NCI-H1436 treated with DMSO at 0.1 percent for 48 hours (cell line): ENCODE results near the gene SPOP.
"Not testable (repeated sequence)": the region's sequence is repeated elsewhere in the genome, so short reads cannot be mapped to it uniquely, and the experiment has no call there.

Experiments used
- DNase-seq: peaks from one replicate; lab custom pipeline; 2025; lab: John Stamatoyannopoulos, UW

The SPOP gene

DNA sequence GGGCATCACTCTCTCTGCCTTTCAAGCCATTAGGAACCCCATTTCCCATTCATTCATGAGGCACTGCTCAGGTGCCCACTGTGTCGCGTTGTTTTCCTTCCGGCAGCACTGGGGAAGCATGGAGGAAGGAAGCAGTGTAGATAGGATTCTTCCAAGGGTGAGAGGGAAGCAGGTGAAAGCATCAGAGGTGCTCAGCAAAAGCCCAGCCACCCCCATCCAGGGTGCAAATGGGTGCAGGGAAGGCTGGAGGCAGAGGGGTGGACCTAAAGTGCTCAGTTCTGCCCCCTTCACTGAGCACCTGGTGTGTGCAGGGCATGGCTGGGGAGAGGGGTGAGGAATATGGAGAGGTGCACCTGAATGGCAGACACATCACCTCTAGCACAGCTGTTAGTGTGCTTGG lies 105.7 kb downstream of the SPOP start:
- no peak for DNase-seq

DNA sequence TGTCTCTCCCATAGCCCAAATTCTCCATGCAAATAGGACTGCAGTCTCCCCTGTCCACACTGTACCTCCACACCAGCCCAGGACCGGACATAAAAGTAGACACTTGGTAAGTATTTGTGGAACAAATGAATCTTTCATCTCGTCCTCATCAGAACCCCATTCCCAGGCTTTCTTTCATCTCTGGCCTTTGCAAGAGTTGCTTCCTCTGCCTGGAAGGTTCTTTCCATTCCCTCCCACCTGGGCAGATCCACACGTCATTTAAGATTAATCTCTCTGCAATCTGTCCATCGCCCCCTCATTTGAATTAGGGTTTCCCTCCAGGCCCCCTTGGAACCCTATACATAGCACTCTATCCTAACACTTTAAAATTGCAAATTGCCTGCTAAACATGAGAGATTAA lies 106.1 kb downstream of the SPOP start:
- no peak for DNase-seq

DNA sequence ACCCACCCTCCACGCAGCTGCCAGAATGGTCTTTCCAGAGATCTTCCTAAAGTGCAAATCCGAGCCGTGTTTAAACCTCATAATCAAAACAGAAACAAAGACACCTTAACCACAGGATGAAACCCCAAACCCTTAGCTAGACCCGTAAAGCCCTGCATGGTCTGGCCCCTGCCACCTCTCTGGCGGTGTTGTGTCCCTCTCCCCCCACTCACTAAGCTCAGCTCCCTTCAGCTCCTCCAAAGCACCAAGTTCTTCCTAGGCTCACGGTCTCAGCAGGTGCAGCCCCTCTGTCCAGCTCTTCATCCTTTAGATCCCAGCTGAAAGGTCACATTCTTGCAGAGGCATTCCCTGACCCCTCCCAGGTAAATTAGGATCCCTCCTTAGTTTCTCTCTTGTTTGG lies 106.6 kb downstream of the SPOP start:
- no peak for DNase-seq

DNA sequence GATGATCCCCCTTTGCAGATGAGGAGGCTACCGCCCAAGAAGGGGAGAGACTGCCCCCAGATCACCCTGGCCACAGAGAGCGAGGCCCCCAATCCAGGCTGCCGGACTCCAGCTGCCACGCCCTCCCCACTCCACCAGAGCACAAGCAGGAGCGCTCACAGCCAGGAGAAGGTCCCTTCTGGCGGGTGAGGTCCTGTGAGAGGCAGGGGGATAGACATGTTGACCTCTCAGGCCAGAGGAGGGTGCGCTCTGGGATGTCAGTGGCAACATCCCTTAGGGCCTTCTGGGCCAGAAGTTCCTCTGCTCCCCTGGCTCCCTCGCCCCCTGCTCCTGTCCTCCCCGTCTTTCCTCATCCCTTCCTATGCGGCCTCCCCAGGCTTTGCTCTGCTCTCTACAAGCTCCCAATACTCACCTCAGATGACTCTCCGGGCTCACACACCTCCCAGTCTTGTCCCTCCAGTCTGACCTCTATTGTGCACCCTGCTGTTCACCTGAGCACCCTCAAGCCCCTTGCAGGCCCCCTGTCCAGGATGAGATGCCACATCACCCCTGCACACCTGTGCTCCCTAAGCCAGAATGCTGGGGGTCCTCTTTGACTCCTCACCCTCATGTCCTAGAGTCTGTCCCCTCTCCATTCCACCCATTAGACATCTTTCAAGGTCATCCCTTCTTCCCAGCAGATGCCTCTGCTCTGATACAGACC lies 107.2 kb downstream of the SPOP start:
- no peak for DNase-seq

DNA sequence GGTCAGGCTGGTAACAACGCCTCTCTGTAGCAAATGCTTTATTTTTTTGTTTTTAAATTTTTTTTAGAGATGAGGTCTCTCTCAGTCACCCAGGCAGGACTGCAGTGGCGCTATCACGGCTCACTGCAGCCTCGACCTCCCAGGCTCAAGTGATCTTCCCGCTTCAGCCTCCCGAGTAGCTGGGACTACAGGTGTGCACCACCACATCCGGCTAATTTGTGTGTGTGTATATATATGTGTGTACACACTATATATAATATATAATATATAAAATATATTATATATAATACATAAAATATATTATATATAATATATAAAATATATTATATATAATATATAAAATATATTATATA lies 109.2 kb downstream of the SPOP start:
- DNase-seq: not testable (repeated sequence)

DNA sequence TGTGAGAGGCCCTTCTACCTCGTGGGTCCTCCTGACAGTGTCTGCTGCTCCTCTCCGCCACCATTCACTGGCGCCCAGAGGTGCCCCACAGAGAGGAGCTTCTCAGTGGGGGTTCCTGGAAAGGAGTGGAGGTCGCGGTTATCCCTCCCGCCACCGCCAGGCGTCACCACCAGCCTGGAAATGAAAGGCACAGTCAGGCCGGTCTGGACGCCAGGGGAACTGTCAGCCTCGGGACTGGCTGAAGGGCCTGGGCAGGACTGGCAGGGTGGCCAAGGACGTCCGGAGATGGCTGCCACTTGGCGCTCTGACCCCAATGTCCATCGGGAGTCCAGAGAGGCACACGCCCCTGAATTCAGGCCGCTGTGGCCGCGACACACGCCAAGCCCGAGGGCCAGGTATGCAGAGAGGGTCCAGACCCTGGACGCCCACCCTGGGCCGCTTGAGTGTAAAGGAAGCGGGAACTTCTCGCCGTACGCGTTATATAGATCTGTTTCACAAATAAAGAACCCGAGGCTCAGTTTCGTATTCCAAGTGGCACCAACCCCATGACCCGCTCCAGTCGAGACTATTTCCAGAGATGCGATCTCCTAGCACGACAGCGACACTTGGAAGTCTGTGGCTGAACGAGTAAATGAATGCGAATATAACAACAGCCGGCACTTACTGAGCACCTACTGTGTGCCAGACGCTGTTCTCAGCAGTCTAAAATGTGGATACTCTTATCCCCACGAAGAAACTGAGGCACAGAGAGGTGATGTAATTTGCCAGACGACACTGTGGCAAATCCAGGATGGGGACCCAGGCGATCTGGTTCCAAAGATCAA lies 109.8 kb downstream of the SPOP start:
- DNase-seq: no peak

DNA sequence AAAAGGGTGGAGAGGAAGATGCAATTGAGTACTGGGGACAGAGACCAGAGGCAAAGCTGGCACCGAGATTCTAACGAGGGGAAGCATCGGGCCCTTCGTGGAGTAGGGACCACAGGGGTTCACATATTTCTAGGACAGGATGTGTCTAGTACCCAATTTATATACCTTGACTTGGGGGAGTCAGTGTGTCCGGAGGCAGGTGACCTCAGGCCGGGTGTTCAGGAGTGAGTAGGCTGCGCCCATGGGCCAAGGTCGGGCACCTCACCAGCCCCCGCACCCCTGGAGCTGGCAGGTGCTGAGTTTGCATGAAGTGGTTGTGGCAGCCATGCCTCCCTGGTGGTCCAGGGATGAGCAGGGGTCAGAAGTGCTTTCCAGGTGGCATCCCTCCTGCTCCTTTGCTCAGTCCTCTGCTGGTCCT lies 110.8 kb downstream of the SPOP start:
- no peak for DNase-seq

DNA sequence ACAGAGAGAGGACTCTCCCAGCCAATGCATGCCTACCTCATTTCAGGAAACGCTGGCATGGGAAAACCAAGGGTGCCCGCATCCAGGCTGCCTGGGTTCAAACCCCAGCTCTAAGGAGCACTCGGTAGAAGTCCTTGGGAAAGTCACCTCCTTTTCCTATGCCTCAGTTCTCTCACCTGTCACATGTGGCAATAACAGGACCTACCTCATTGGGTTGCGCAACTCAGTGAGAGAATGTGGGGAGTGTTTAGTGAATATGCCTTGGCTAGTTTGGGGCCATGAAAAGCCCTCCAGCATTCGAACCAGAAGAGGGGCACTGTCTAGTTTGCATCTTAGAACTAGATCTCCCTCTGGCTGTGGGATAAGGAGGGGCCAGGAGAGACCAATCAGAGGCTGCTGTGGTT lies 111.2 kb downstream of the SPOP start:
- no peak for DNase-seq

DNA sequence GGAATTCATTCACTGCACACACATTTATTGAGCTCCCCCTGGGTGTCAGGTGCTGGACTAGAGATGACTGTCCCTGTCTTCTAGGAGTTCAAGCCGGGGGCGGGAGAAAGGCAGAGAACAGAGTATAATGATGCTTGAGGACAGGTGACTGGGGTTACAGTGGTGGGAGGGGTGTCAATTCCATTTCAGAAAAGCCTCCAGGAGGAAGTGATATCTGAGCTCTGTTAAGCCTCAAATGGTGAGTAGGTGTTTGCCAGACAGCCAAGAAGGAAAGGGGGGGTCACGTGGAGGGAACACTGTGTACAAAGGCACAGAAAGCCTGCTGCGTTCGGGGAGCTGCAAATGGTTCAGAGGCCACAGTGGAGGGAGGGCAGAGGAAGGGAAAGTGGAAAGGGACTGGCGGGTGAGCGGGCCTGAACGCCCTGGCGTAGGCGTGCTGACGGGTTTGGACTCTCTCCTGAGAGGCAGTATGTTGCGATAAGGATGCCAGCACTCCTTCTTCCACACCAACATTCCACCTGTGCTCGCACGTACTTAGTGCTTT lies 111.9 kb downstream of the SPOP start:
- no peak for DNase-seq

DNA sequence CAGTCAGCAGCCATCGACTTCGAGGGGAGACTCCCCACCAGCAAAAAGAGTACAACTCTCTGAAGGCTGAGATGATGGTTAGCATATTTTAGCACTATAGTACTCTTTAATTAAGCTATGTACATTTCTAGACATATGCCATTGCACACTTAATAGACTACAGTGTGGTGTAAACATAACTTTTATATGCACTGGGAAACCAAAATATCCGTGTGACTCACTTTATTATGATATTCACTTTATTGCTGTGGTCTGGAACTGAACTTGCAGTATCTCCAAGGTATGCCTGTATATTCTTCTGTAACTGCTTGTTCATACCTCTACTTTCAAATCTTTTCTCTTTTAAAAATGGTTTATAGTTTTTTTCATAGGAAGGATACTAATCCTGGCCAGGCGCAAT lies 113.3 kb downstream of the SPOP start:
- DNase-seq: no peak

DNA sequence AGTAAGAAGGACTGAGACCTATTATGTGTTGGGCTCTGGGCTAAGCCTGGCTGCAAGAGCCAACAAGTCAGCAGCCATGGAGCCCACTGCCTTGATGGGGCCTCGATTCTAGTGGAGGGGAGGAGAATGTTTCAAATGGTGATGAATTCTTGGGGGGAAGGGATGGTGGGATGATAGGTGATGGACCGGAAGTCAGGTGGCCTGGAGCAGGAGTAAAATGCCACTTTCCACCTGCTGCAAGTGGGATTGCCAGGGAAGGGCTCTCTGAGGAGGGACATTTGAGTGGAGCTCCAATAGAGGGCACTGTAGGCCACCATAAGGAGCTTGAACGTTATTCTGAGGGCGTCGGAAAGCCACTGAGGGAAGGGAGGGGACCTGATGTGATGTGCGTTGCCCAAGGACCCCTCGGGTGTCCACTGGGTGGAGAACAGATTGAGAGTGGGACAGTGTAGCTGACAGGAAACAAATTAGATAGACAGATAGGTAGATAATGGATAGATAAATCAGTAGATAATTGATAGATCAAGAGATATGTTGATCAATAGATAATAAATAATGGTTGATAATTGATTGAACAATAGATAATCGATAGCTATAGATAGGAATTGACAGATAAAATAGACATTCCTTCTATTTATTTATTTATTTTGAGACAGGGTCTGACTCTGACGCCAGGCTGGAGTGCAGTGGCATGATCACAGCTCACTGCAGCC lies 120.4 kb downstream of the SPOP start:
- DNase-seq: no peak

DNA sequence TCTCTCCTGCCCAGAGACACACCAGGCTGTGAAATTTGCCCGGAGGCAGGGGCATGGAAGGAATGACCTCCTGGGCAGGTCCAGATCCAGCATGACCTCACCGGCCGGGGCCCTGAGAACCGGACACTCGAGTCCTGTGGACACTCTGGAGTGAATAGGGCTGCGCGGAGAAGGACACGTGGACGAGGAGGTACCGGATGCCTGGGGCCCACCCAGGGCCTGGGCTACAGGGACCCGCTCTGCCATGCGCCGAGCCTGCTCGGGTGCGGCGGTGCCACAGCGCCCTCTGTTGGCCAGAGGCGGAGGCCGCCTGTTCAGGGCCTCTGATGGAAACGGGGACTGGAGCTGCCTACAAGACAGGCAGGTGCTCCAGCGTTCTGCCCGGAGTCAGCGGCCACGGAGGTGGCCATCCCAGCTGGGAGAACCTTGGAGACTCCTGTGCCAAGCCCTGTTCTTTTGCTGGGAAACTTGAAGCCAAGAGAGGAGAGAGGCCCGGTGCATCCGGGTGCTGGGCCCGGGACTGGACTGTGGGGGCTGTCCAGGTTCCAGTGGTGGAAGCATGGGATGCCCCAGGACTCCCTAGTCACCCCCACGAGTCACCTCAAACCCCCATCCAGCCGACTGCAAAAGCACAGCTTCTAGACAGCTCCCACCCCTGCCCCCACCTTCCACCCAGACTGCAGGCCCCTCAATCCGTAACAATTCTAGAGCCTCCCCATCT lies 121.5 kb downstream of the SPOP start:
- no peak for DNase-seq

DNA sequence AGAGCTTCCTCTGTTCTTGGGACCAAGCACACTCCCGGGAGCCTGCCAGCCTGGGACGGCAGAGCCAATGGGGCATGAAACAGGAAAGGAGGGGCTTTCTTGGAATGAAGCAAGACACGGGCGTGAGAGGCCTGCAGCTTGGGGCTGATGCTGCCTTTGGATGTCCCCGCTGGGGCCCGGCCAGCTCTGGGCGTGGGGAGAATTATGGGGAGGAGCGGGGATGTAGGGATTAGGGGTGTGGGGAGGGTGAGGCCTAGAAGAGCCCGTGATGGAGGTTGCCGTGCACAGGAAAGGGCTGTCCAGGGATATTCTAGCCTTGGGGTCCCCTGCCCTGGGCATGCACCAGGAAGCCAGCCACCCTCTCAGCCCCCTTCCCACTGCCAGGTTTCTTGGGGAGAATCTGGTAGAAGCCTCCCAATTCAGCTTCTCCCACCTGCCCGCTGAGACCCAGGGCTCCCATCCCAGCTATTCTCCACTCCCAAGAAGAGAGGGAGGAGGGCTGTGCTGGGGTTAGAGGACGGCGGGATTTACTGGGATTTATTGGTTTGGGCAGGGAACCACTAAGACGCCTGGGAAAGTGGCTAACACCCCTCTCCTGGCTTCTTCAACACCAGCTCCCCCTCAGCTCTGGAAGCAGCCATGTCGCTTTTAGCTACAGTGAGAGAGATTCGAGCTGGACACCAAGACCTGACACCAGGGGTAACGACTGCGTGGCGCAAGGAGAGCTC lies 122.2 kb downstream of the SPOP start:
- no peak for DNase-seq

DNA sequence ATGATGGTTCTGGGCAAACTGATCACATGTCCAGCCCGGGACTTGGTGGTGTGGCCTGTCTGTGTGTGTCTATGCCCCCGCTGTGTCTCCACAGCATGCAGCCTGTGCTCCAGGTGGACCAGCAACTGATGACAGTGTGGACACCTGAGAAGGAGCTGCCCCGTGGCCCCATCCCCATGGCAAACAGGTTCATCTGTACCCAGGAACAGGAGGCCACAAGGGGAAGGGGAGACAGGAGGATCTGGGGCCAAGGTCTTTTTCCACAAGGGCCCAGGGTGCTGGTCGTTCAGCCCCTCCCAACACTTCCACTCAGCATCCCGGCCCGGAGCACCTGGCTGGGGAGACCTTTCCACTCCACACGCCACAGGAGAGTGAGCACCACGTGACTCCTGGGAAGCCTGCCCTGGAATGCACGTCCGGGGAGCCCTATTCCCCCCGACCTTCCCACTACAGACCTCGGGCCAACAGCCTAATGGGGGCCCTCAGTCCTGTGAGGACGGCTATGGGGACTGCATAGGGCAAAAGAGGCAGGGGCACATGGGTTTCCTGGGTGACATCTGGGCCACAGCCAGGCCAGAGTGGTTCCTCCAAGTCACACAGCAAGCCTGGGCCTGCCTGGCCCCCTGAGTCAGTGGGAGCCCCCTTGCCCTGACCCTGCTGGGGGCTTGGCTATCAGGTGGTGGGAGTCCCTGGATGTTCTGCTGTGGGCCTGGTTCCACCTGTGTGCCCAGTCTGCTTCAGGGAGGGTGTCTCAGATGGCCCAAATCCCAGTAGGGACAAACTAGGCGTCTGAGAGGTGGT lies 123.0 kb downstream of the SPOP start:
- DNase-seq: no peak

DNA sequence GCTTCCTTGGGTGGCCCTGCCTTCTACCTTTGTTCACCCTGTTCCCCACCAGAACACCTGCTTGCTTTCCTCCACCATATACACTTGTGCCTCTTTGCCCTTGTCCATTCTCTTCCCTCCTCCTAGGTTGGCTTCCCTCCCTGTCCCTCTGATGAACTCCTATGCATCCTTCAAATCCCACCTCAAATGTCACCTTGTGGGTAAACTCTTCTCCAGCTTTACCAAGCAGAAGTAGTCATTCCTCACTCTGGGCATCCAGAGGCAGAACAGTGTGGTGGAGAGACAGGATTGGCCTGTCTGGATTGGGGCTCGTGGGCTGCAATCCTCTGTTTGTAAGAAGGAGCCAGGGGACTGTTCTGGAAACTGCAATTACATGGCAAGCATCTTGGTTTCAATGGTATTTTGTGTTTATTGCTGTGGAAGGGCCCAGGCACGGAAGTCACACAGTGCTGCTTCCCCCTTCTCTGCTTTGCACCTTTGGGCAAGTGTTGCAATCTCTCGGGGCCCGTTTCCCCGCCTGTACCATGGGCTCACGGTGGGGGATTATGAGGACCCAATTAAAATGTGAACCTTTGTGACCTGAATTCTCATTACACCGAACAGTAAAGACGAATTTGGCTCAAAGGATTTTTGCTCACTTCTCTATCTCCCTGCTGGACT lies 124.1 kb downstream of the SPOP start:
- no peak for DNase-seq

DNA sequence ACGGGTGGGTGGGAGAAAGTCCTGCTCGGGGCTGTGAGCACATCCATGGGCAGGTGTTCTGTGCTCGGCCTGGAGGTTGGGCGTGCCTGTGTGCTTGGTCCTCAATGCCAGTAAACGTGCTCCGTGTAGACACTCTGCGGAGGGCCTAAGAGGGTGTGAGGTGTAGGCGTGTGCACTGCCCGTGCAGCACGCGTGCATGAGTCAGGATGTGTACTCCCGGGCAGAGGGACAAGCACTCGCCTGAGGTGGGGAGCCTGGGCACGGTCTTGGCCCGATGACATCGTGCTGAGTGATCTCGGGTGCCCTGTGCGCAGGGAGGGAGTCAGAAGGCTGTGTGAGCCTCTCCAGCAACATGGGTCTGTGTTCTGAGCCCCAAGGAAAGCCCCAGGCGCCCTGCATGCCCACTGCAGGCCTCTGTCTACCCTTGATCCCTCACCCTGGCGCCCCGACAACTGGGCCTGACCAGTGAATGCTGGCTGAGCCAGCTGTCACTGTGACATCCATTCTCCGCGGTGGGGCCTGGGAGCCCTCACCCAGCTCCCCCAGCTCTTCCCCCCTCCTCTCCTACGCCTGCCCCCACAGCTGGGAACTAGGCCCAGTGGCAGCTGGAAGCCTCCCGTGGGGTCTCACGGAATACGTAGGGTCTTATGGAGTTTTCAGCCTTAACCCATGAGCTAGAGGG lies 125.7 kb downstream of the SPOP start:
- no peak for DNase-seq

DNA sequence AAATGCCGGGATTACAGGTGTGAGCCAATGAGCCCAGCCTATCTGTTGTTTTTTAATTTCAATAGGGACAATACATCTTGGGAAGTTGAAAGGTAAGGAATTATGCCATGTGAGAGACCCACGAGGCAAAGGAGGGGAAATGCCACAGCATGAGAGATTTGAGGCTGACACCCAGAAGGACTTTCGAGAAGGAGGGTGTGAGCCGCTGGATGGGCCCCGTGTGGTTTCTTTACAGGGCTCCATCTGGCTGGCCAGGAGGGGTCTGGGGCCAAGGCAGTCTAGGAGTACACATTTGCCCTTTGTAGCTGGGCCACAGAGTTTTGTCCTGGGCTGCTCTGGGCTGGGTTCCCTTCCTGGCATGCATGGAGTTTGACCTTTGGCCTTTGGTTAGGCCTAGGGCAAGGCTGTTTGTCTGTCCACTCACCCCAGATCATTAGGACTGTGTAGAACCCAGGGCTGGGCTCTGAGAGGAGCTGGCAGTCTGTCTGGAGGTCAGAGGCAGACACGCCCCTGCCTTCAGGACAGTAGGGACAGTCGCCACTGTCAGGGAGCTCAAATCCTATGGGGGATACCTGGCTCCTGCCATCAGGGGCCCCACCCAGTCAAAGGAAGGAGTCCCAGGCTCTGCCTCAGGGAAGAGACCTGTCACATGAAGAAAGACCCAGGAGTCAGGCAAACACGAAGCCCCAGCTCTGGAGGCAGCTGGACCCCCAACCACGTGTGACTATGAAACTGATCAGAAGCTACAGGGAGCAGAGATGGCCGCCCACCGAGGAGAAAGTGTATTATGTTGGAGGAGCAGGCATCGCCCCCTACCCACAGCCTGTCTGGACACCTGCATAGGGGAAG lies 126.5 kb downstream of the SPOP start:
- DNase-seq: no peak

DNA sequence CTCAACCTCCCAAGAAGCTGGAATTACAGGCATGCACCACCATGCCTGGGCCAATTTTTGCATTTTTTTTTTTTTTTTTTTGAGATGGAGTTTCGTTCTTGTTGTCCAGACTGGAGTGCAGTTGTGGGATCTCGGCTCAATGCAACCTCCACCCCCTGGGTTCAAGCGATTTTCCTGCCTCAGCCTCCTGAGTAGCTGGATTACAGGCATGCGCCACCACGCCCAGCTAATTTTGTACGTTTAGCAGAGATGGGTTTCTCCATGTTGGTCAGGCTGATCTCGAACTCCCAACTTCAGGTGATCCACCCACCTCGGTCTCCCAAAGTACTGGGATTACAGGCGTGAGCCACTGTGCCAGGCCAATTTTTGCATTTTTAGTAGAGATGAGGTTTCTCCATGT lies 127.1 kb downstream of the SPOP start:
- DNase-seq: not testable (repeated sequence)
